ENCODE measurements around the gene PCDH10.
"Not testable (repeated sequence)": the region's sequence is repeated elsewhere in the genome, so short reads cannot be mapped to it uniquely, and the experiment has no call there.

PCDH10 gene

GRCh38 chr4:133240451-133240850, 91.4 kb downstream of the PCDH10 start:
- DNase-seq (ENCODE audit: low spot score); FAIRE-seq: not testable (repeated sequence)

Data from RCC 7860 (cell line).